GM18511 (cell line): Measurements from ENCODE around the gene FAM170B.

Source experiments
- ATAC-seq: cut with Tn5 transposase; IDR thresholded peaks from one replicate; pipeline ENCODE4 v1.9.1; 2021; ENCODE audit warnings: mild to moderate bottlenecking, moderate library complexity; ENCODE audit not compliant: unreplicated experiment

The FAM170B gene

GRCh38 chr10:49170632-49171325, 37.0 kb upstream of the FAM170B start:
- no peak for ATAC-seq

DNA sequence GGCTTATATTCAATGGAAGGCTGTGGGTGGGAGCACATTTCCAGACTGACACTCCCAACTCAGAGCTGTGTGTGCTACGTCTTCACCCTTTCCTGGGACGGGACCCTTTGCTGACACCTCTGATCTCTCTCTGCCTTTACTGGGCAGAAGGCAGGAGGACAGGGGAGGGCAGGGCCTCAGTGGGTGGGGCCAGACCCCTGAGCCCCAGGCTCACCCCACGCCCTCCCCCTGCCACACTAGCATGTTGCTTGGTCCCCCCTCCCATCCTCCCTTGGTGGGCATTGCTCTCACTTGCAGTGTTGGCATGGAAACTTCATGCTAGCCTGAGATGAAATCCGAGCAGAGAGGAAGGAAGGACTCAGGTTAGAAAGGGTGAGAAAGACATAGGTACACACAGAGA, 36.0 kb upstream of the FAM170B start:
- no peak for ATAC-seq

DNA sequence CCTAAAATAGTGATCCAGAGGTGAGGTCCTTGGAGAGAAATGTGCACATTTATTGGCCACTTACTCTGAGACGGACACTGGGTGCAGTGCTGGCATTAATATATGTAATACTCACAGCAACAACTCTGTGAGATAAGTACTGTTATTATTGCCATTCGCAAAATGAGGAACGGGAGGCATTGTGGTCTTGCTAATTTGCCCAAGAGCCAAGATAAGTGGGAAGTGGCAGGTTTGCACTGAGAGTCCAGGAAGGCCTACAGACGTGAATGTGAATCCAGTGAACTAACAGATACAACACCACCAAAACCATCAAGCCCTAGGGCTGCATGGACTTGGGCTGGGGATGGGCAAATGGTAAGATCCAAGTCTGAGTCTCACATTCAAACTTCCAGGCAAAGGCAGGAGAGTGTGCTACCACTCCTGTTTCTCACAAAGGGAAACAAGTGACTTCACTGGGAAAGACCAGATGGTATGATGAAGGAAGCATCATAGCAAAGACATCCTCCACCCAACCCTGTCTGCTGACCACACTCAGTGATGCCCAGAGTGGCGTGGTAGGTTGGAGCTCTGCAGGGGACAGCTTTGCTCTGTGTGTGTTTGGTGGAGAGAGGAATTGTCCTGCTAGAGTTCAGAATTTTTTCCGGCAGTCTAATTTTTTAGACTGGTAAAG, 35.1 kb upstream of the FAM170B start:
- no peak for ATAC-seq

GRCh38 chr10:49168171-49168540, 34.3 kb upstream of the FAM170B start:
- ATAC-seq, result no peak

GRCh38 chr10:49167425-49168170, 33.8 kb upstream of the FAM170B start:
- ATAC-seq, result no peak

DNA sequence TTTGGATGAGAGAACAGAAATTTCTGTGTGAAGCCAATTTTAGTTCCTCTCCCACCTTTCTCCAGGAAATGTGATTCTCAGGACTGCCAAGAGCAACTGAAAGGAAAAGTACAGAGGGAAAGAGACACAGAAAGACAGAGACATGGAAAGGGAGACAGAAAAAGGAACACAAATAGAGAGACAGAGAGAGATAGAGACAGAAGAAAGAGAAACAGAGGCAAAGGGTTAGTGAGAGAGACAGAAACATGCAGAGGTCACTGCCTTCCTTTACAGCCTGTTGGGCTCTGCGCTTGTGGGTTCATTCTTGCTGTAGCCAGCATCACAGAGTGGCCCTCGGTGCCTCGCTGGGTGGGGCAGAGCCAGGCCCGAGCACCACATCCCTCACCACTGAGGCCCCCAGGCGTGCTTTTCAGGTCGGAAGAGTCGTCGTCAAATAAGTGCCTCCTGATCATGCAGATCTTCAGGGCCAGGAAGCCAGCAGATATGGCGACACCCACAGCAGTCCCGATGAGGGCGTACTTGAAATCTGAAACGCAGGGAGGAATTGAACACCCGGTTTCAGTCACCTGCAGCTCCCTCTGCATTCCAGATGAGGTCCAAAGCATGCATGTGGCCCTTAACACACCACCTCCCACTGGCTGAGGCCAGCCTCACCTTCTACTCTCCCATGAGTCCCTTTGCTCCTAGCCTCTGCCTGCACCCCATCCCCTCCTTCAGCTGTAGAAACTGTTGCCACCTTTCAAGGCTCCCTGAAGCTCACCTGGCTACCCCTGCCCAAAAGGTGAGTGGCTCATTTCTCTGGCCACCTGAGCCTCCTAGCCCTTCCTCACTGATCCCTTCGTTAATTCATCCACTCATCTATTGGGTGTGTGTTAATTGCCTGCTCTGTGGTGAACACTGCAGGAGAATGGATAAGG, 32.9 kb upstream of the FAM170B start:
- ATAC-seq, result no peak

DNA sequence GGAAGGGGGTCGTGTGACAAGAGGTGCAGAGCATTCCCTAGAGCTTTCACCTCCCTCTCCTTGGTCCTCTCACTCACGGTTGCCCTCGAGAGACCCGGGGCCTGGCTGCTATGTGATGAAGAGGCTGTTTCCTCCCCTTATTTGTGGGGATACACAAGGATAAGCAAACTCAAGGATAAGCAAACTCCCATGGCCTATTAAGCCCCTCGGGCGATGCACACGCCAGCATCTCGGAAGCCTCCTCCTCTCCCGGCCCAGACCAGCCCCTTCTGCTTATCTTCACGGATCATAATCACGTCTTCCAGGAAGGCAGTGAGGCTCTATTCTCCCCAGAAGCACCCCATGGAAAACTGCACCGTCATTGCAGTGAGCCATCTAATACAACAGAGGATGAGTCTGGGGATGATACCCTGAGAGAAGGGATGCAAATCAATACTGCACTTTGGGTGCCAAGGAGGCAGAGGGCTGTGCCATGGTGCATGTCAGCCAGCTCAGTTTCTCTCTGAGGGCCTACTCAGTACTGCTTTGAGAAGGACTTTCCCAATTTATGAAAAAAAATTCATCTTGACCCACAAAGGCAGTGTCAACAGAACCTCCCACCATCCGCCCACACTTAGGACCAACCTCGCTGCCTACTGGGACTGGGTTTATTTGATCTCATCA, 32.1 kb upstream of the FAM170B start:
- ATAC-seq, result no peak

GRCh38 chr10:49165259-49165658, 31.4 kb upstream of the FAM170B start:
- no peak for ATAC-seq

GRCh38 chr10:49164559-49165188, 30.9 kb upstream of the FAM170B start:
- ATAC-seq, result peak; percentile 91

DNA sequence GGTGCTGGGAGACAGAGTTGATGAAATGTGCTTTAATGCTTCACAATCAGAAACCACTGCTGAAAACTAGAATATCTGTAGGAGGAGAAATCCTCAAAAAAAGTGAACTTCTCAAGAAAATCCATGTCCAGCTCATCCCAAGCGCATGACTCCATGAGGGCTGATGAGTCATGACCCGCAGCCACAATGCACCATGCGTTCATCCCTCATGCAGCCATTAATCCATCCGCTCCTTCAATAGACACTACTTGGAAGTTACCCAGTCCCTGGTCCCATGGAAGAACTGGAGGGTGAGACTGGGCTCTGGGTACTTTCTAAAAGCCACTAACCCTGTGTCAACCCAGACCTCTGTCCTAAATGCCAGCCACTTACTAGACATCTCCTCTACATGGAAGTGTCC, 29.9 kb upstream of the FAM170B start:
- no peak for ATAC-seq

DNA sequence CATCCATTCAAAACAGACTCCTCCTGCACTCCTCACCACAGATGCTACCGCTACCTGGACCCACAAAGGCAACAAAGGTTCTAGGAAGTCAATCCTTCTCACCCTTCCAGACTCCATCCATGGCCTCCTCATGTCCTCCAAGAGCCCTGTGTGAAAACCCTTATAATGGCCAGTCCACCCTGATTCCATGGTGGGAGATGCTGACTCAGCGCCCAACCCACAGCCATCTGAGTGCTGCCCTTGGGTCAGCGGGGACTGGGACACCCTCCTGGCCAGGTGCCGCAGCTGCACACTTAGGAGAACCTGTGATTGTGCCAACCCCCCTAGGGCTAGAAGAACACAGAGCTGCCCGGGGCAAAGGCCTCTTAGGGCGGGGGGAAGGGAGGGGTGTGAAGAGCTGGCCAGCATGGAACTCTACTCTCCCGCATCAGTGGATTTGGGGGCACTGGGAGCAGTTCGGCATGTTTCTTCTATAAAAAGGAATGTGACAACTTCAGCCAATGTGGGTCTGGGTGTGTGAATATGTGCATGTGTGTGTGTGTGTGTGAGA, 29.0 kb upstream of the FAM170B start:
- ATAC-seq, result no peak

DNA sequence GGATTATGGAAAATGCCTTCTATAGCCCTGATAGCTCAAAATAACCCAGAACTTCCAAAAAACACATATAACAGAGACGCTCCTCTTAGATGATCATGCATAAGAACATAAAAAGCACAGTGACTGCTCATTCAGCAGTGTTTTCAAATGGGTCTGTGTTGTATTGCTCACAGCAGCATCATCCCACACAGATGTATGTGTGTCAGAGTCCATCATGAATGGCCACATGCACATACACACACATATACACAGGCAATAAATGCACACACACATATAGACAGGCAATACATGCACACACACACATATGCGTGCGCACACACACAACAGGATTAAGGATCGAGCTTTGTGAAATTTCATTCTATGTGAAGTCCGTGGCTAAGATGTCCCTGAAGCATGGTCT, 28.2 kb upstream of the FAM170B start:
- no peak for ATAC-seq

GRCh38 chr10:49161411-49161997, 27.7 kb upstream of the FAM170B start:
- ATAC-seq, result no peak

DNA sequence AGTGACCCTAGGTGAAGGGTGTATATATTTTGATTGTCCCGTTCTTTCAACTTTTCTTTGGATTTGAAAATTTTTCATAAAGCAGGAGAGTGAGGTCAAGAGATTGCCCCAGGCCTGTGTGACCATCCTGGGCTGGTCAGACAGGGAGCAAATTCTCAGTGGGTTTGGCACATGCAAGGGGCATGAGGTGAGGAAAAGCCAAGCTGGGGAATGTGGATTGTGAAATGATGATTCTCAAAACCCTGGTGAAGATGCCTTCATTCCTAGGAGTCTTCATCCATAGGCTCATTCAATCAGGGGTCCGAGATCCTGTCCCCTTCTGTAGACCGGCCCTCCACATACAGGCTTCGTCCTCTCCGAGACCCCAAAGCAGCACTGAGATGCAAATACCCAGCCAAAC, 27.0 kb upstream of the FAM170B start:
- no peak for ATAC-seq

- no peak for ATAC-seq
Observed at GRCh38 chr10:49160110-49160509, 26.3 kb upstream of the FAM170B start.

GRCh38 chr10:49158915-49159314, 25.1 kb upstream of the FAM170B start:
- no peak for ATAC-seq

DNA sequence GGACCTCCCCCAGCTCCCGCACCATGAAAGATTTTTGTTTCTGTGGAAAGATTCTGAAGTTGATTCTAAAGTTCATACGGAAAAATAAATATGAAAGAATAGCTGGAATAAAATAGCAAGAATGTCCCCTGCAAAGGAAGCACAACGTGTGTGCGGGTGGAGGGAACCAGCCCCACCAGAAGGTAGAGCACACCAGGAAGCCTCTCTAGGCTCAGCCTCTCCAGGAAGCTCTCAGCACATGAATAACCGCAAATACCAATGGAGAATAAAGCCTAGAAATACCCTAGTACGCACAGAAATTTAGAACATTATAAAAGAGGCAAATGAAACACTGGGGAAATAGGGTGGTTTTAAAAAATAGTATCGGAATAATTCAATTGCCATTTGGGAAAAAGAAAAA, 24.6 kb upstream of the FAM170B start:
- ATAC-seq, result no peak

DNA sequence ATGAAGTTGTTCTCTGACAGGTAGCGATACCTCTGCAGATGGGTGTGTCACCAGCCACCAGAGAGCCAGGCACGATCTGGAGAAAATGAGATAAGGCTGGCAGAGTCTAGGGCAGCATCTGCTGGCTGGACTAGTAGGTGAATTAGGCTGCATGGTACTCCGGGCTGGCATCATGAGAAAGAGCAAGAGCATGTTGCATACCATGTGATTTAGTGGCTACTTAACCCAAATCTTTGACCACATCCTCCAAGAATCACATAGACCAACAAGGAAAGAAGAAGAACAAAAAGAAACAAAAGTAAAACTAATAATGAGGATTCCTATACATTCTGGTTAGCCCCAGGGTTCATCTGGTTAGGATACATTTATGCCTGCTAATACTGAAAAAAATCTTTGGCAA, 23.4 kb upstream of the FAM170B start:
- ATAC-seq, result no peak

DNA sequence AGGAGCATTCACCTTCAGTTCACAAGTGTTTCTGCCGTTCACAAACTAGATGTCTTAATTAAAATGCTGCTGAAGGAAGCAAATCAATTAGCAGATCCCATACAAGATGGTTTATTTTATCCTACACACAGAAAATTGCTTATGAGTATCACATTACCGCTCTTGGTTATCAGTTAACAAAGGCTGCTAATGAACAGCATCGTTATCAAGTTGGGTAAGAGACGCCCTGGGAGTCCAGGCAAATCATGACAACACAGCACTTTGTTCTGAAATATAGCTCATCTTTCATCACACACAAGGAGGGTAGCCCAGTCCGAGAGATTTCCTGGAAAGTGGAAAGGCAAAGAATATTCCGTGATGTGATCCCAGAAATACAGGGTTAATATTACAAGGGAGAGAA, 20.8 kb upstream of the FAM170B start:
- ATAC-seq, result no peak
